ENCODE measurements around the gene CCM2. TPM values are rescaled to one million over a fixed set of nuclear protein-coding genes. Genes with fewer than 3 reads are reported as not detected.

Gene CCM2
- polyA plus RNA-seq, 2 of the 4 experiments (the other 2 are of a cell fraction), result 18.9 to 34.6 TPM

- POLR2A ChIA-PET, result no interaction called here
- Histone ChIP-seq H3K4me2 (no peak overlapping the region), H3K27ac (no peak overlapping the region), H3K4me1 (no peaks in the 10 kb centered on the region), H3K9me3 (no peaks in the 10 kb centered on the region), H3K4me3 (no peak overlapping the region)
- 67% methylated on average over 3 of the region's 3 CpGs for WGBS (ENCODE audit: missing lambda C conversion rate)
- CTCF ChIA-PET, result no interaction called here
- no peak for ATAC-seq
- DNase-seq (ENCODE audit: low read depth in 1 of 2, low spot score in 1 of 2), result no peak
- FAIRE-seq, result no peak
- TF ChIP-seq HDAC2 (IDR thresholded peaks at IDR 0.05), result no peak
- TF ChIP-seq POLR2A (IDR thresholded peaks at IDR 0.05; ENCODE audit: low read length), result no peak
- no peak for TF ChIP-seq ESRRA (IDR thresholded peaks at IDR 0.05; ENCODE audit: borderline replicate concordance, low read length)
- no peak for TF ChIP-seq SMC3 (IDR thresholded peaks at IDR 0.05)
- no peak for TF ChIP-seq EHMT2 (IDR thresholded peaks at IDR 0.05; ENCODE audit: low read depth)
- no peak for TF ChIP-seq HEYL (CRISPR knock-in tag; IDR thresholded peaks at IDR 0.05)
- no peak for TF ChIP-seq FOSB (CRISPR knock-in tag; IDR thresholded peaks at IDR 0.05)
- no peak for TF ChIP-seq REST (IDR thresholded peaks at IDR 0.05)
- TF ChIP-seq FOXS1 (CRISPR knock-in tag; IDR thresholded peaks at IDR 0.05), result no peak
- TF ChIP-seq, protein P1, sequence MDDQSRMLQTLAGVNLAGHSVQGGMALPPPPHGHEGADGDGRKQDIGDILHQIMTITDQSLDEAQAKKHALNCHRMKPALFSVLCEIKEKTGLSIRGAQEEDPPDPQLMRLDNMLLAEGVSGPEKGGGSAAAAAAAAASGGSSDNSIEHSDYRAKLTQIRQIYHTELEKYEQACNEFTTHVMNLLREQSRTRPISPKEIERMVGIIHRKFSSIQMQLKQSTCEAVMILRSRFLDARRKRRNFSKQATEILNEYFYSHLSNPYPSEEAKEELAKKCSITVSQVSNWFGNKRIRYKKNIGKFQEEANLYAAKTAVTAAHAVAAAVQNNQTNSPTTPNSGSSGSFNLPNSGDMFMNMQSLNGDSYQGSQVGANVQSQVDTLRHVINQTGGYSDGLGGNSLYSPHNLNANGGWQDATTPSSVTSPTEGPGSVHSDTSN (IDR thresholded peaks at IDR 0.05), result no peak
- no peak for TF ChIP-seq CHD4 (IDR thresholded peaks at IDR 0.05; ENCODE audit: borderline replicate concordance)
- no peak for TF ChIP-seq KDM5A (IDR thresholded peaks at IDR 0.05)
- no peak for TF ChIP-seq RCOR1 (IDR thresholded peaks at IDR 0.05; ENCODE audit: low read depth, low read length)
- no peak for TF ChIP-seq CHD2 (IDR thresholded peaks at IDR 0.05; ENCODE audit: low read length, partially characterized antibody)
- no peak for TF ChIP-seq TFCP2L1 (CRISPR knock-in tag; IDR thresholded peaks at IDR 0.05)
- TF ChIP-seq MYC (IDR thresholded peaks at IDR 0.05; ENCODE audit: borderline replicate concordance, low read length), result no peak
- TF ChIP-seq ELK1 (IDR thresholded peaks at IDR 0.05; ENCODE audit: low read depth, low read length), result no peak
- TF ChIP-seq MAZ (IDR thresholded peaks at IDR 0.05; ENCODE audit: borderline replicate concordance, low read depth, low read length), result no peak
These were observed 52.0 kb downstream of the CCM2 start for GRCh38 chr7:45052011-45052410.

- Histone ChIP-seq H3K27ac (no peak overlapping the region), H3K4me1 (no peaks in the 10 kb centered on the region), H3K9me3 (no peaks in the 10 kb centered on the region), H3K4me2 (no peak overlapping the region), H3K4me3 (no peak overlapping the region)
- 83% methylated on average over 6 of the region's 6 CpGs for WGBS (ENCODE audit: missing lambda C conversion rate)
- CTCF ChIA-PET, result interaction anchor here (1.1 kb wide), 1 partner anchor 17 kb away, joined by 3 read pairs; no protein-coding TSS in a partner anchor
- DNase-seq (ENCODE audit: low read depth in 1 of 2, low spot score in 1 of 2) (no peak), FAIRE-seq (no peak), ATAC-seq (no peak)
- TF ChIP-seq, protein P2, sequence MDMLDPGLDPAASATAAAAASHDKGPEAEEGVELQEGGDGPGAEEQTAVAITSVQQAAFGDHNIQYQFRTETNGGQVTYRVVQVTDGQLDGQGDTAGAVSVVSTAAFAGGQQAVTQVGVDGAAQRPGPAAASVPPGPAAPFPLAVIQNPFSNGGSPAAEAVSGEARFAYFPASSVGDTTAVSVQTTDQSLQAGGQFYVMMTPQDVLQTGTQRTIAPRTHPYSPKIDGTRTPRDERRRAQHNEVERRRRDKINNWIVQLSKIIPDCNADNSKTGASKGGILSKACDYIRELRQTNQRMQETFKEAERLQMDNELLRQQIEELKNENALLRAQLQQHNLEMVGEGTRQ (IDR thresholded peaks at IDR 0.05), result no peak
- TF ChIP-seq PHF8 (IDR thresholded peaks at IDR 0.05; ENCODE audit: borderline replicate concordance, low read depth) (no peak), MAZ (IDR thresholded peaks at IDR 0.05; ENCODE audit: borderline replicate concordance, low read depth, low read length) (no peak), TFCP2L1 (CRISPR knock-in tag; IDR thresholded peaks at IDR 0.05) (no peak), E2F6 (IDR thresholded peaks at IDR 0.05; ENCODE audit: borderline replicate concordance, low read depth) (no peak), ELK1 (IDR thresholded peaks at IDR 0.05; ENCODE audit: low read depth, low read length) (no peak), RCOR1 (IDR thresholded peaks at IDR 0.05; ENCODE audit: low read depth, low read length) (no peak), CBX8 (IDR thresholded peaks at IDR 0.05) (no peak), CEBPB (IDR thresholded peaks at IDR 0.05) (no peak)
- POLR2A ChIA-PET, result no interaction called here
These were observed 53.4 kb downstream of the CCM2 start for GRCh38 chr7:45053401-45053800.

Measured in A549 (cell line).